Endothelial cell of umbilical vein (primary cell): ENCODE measurements around the gene ADRM1. TPM values are rescaled to one million over a fixed set of nuclear protein-coding genes. Genes with fewer than 3 reads are reported as not detected.

Experiments
- BruUV-seq: library from RNA; stranded (reverse); fragments of 400-500 nt; replicated peaks from 2 replicates; lab custom pipeline; 2021; lab: Mats Ljungman, UMichigan
- CTCF ChIA-PET: fragments of 300-600, 350-600 bp; sonication (Branson Sonifier 250); formaldehyde crosslinking; loops from one replicate; lab custom pipeline; 2021; ENCODE audit warnings: antibody characterized with exemption, inconsistent platforms; lab: Charles Lee
- POLR2A ChIA-PET: fragments of 300-600, 350-600 bp; sonication (Branson Sonifier 250); formaldehyde crosslinking; loops from one replicate; lab custom pipeline; 2021; ENCODE audit warnings: antibody characterized with exemption, inconsistent platforms; lab: Charles Lee
- DNase-seq: peaks from one replicate; pipeline ENCODE4 v3.0.0-alpha.2; 2011; ENCODE audit warnings: low read depth, low spot score
- FAIRE-seq: peaks from 2 replicates; lab custom pipeline; 2011; peaks lifted over from hg19 to GRCh38; lab: Jason Lieb, UNC
- H2AFZ ChIP-seq: 2 replicates; pipeline ENCODE4 v1.6.0; 2012; ENCODE audit warnings: low read depth, low read length, control low read depth, inconsistent platforms
- H3K27ac ChIP-seq: 2 replicates; pipeline ENCODE4 v1.5.1; 2011; ENCODE audit warnings: low read depth, mild to moderate bottlenecking, control low read depth, low read length, moderate library complexity; ENCODE audit not compliant: insufficient read depth
- H3K27me3 ChIP-seq, 2 experiments: 2 replicates each; pipeline versions ENCODE4 v1.6.0 to v1.6.1; 2011; ENCODE audit warnings: low read length in 2 of 2, mixed read lengths in 1 of 2; ENCODE audit not compliant: control insufficient read depth in 2 of 2, insufficient read depth in 2 of 2
- H3K36me3 ChIP-seq, 2 experiments: 2 replicates in 1 of 2; 3 replicates in 1 of 2; pipeline ENCODE4 v1.5.1; 2011; ENCODE audit warnings: low read length in 2 of 2, mild to moderate bottlenecking in 1 of 2, moderate library complexity in 1 of 2; ENCODE audit not compliant: control insufficient read depth in 2 of 2, insufficient read depth in 2 of 2; ENCODE audit errors: extremely low read depth in 1 of 2
- H3K4me1 ChIP-seq: 3 replicates; pipeline ENCODE4 v1.5.1; 2011; ENCODE audit warnings: mild to moderate bottlenecking, low read length; ENCODE audit not compliant: control insufficient read depth, insufficient read depth; ENCODE audit errors: extremely low read depth
- H3K4me2 ChIP-seq: 2 replicates; pipeline ENCODE4 v1.6.1; 2011; ENCODE audit warnings: low read length, control low read depth, mixed read lengths; ENCODE audit not compliant: insufficient read depth
- H3K4me3 ChIP-seq, 3 experiments: fragments of 200-600 bp in 1 of 3; sonication (generic), shearing (Covaris generic) in 1 of 3; replicated peaks in 1 of 3; 2 replicates each; pipeline ENCODE4 v1.5.1; 2011 to 2016; ENCODE audit warnings: control low read depth in 3 of 3, low read length in 3 of 3, mild to moderate bottlenecking in 2 of 3, inconsistent platforms in 1 of 3, low read depth in 1 of 3, moderate library complexity in 1 of 3; ENCODE audit not compliant: insufficient read depth in 1 of 3
- H3K79me2 ChIP-seq: 2 replicates; pipeline ENCODE4 v1.6.0; 2012; ENCODE audit warnings: low read length, inconsistent platforms; ENCODE audit not compliant: control insufficient read depth, insufficient read depth
- H3K9ac ChIP-seq: replicated peaks from 2 replicates; pipeline ENCODE3; 2011; ENCODE audit warnings: low read length, control low read depth; ENCODE audit not compliant: insufficient read depth; ENCODE audit errors: extremely low read depth
- H3K9me1 ChIP-seq: replicated peaks from 3 replicates; pipeline ENCODE4 v1.6.0; 2011; ENCODE audit warnings: mild to moderate bottlenecking, low read length; ENCODE audit not compliant: control insufficient read depth, insufficient read depth; ENCODE audit errors: extremely low read depth
- H3K9me3 ChIP-seq: replicated peaks from 2 replicates; pipeline ENCODE4 v1.5.1; 2012; ENCODE audit warnings: low read length, inconsistent platforms; ENCODE audit not compliant: control insufficient read depth, insufficient read depth
- H4K20me1 ChIP-seq: replicated peaks from 2 replicates; pipeline ENCODE3; 2011; ENCODE audit warnings: mild to moderate bottlenecking, low read length; ENCODE audit not compliant: control insufficient read depth, insufficient read depth; ENCODE audit errors: extremely low read depth
- CTCF ChIP-seq, 2 donors: IDR thresholded peaks; 1 replicate in 1 of 2; 2 replicates in 1 of 2; pipeline ENCODE4 v1.5.1; 2011; ENCODE audit warnings: low read length in 2 of 2, mild to moderate bottlenecking in 2 of 2, moderate library complexity in 2 of 2, control low read depth in 1 of 2, inconsistent platforms in 1 of 2, low read depth in 1 of 2; ENCODE audit not compliant: insufficient read depth in 1 of 2; ENCODE audit errors: extremely low read depth in 1 of 2
- EZH2 ChIP-seq: IDR thresholded peaks from 2 replicates; pipeline ENCODE4 v1.6.1; 2012; ENCODE audit warnings: borderline replicate concordance, low read depth, mild to moderate bottlenecking, moderate library complexity, low read length, inconsistent platforms; ENCODE audit not compliant: severe bottlenecking
- FOS ChIP-seq: IDR thresholded peaks from 2 replicates; pipeline ENCODE4 v1.6.1; 2011; ENCODE audit warnings: mild to moderate bottlenecking, low read length, moderate library complexity, borderline replicate concordance; ENCODE audit not compliant: insufficient read depth
- JUN ChIP-seq: IDR thresholded peaks from 2 replicates; pipeline ENCODE4 v1.6.1; 2011; ENCODE audit warnings: borderline replicate concordance, low read depth; ENCODE audit not compliant: insufficient read length, insufficient read depth
- MAX ChIP-seq: IDR thresholded peaks from 2 replicates; pipeline ENCODE4 v1.6.1; 2011; ENCODE audit not compliant: insufficient read depth, insufficient read length
- MYC ChIP-seq: IDR thresholded peaks from one replicate; pipeline ENCODE4 v1.6.1; 2011; ENCODE audit warnings: mild to moderate bottlenecking, low read depth, low read length
- POLR2A ChIP-seq: IDR thresholded peaks from 2 replicates; pipeline ENCODE4 v1.6.1; 2012; ENCODE audit warnings: low read depth, mild to moderate bottlenecking, control low read depth, low read length
- dilution Hi-C: fragments of 300-500 bp; cut with MboI; formaldehyde crosslinking; loops from one replicate; pipeline ENCODE4 v1.15.0; 2019; ENCODE audit warnings: low sequenced_read_pairs; ENCODE audit not compliant: extremely low pct_ligation_motif_present
- intact Hi-C: fragments of 100-400 bp; cut with micrococcal nuclease; formaldehyde crosslinking; loops from one replicate; pipeline ENCODE4 v1.10.0; 2022
- polyA plus RNA-seq, 4 experiments: library from polyadenylated mRNA; depleted of rRNA in 3 of 4; stranded (reverse) in 3 of 4; unstranded in 1 of 4; fragments of >200 nt; gene quantifications; 2 replicates each; pipeline versions ENCODE4 v1.2.1 to v1.2.3, GENCODE V29; 2011 to 2012; ENCODE audit warnings: missing spikeins in 1 of 4
- total RNA-seq: library from RNA; stranded (reverse); gene quantifications from 2 replicates; pipeline ENCODE4 v1.2.3, GENCODE V29; 2021

The ADRM1 gene
- total and polyA plus RNA-seq, 2 donors (not counting 3 experiments of a cell fraction or from before 2014, with no cell fraction given): 154 to 179 TPM

GRCh38 chr20:62289898-62290297, 12.9 kb upstream of the ADRM1 start:
- POLR2A ChIA-PET: interaction anchor here (0.7 kb wide), 1 partner anchor 90 kb away, joined by 4 read pairs; no protein-coding TSS in a partner anchor
- H3K4me1 ChIP-seq: peaks cover 19% of the 10 kb centered on the region
- BruUV-seq: no TSS peak
- no peak for FAIRE-seq
- H3K9me3 ChIP-seq: no peaks in the 10 kb centered on the region
- no peaks in the 10 kb centered on the region for H3K79me2 ChIP-seq
- H3K9me1 ChIP-seq: no peaks in the 10 kb centered on the region
- intact Hi-C loops: loop anchor here (5.0 kb wide), 1 partner anchor 88 kb away; no protein-coding TSS in a partner anchor
- no peak overlapping the region for H3K9ac ChIP-seq
- DNase-seq: no peak
- H2AFZ ChIP-seq: no peak overlapping the region
- no peak overlapping the region for H3K4me2 ChIP-seq
- H3K36me3 ChIP-seq: peaks cover 2 to 14% of the 10 kb centered on the region in 2 experiments
- no peak overlapping the region for H3K27ac ChIP-seq
- TF ChIP-seq POLR2A (no peak), MAX (no peak), FOS (no peak), JUN (no peak), MYC (no peak), EZH2 (no peak), CTCF (IDR thresholded peaks at IDR 0.05; ENCODE audit: extremely low read depth in 1 of 2, insufficient read depth in 1 of 2, low read depth in 1 of 2, low read length in 2 of 2) (no peak)
- H4K20me1 ChIP-seq: no peaks in the 10 kb centered on the region
- dilution Hi-C loops: no loop called here
- H3K4me3 ChIP-seq: no peak overlapping the region
- H3K27me3 ChIP-seq: no peaks in the 10 kb centered on the region
- CTCF ChIA-PET: no interaction called here
